DMS114 treated with DMSO at 0.1 percent for 48 hours (cell line): ENCODE measurements around the gene HASPIN.

Experiments
- DNase-seq: peaks from one replicate; lab custom pipeline; 2025; ENCODE audit not compliant: unreplicated experiment; lab: John Stamatoyannopoulos, UW

Gene HASPIN

GRCh38 chr17:3723556-3724377 lies at the start of gene HASPIN:
TSS of gene HASPIN (plus strand) at chr17:3723903. CDS start at chr17:3723936, 33 bp downstream.
- DNase-seq: peak; percentile 66

GRCh38 chr17:3675886-3676285 lies 47.8 kb upstream of the HASPIN start:
- DNase-seq: no peak

DNA sequence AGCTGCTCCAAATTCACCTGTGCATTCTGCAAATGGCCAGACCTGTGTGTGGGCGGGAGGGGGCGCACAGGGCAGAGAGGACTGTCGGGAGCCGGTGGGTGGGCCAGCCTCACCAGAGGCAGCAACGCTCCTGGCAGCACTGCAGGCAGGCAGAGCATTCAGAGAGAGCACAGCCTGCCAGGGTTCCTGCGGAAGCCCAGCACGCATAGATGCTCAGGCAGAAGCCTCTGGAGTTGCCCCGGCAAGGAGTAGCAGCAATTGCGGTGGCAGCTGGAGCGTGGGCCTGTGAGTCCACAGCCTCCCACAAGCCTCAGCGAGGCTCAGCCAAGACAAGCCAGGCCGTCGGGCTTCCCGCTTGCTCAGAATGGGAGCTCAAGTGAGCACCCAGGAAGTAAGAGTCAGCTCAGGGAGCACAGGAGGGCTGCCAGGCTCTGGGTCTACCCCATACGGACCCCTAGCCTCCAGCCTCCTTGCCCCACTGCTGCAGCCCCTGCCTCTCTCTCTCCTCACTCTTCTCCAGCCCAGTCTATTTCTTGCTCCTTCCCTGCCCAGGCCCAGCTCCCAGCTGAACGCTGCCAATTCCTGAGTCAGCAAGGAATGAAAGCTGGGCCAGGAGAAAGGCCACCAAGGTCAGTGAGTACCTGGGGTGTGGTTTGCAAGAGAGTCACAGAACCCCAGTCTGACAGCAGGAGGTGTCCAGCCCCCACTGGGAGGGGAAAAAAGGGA lies 45.4 kb upstream of the HASPIN start:
- DNase-seq: no peak

GRCh38 chr17:3678821-3679530 lies 44.7 kb upstream of the HASPIN start:
- no peak for DNase-seq

DNA sequence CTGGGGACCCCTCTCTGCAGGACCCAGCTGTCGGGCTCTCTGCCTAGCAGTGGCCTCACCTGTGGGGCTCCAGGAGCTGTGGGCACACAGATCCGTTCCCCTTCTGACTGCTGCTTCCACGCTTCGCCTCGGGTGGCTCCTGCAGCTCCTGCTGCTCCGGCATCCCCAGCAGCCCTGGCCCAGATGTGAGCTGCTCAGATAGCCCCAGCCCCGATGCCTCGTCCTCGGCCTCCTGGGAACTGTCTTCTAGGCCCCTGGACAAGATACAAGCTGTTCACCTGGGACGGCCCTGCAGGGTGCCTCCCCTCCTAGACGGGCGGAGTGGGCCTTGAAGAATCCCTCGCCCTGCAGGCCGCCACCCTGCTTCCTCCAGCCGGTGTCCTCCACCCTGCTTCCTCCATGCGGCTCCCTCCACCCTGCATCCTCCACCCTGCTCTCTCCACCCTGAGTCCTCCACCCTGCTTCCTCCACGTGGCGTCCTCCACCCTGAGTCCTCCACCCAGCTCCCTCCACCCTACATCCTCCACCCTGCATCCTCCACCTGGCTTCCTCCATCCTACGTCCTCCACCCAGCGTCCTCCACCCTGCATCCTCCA lies 44.1 kb upstream of the HASPIN start:
- DNase-seq: no peak

GRCh38 chr17:3681057-3681456 lies 42.6 kb upstream of the HASPIN start:
- no peak for DNase-seq

- no peak for DNase-seq
These were observed 42.1 kb upstream of the HASPIN start for GRCh38 chr17:3681565-3681964.

- DNase-seq: no peak
These were observed 41.7 kb upstream of the HASPIN start for GRCh38 chr17:3682033-3682432.

GRCh38 chr17:3683054-3683511 lies 40.6 kb upstream of the HASPIN start:
- DNase-seq: no peak

- no peak for DNase-seq
These were observed 38.5 kb upstream of the HASPIN start for GRCh38 chr17:3685174-3685573.

- no peak for DNase-seq
These were observed 35.6 kb upstream of the HASPIN start for GRCh38 chr17:3688027-3688553.

GRCh38 chr17:3688852-3689261 lies 34.8 kb upstream of the HASPIN start:
- DNase-seq: no peak

GRCh38 chr17:3689262-3690093 lies 34.2 kb upstream of the HASPIN start:
- no peak for DNase-seq

GRCh38 chr17:3690094-3690715 lies 33.5 kb upstream of the HASPIN start:
- DNase-seq: no peak

GRCh38 chr17:3691617-3692067 lies 32.1 kb upstream of the HASPIN start:
- no peak for DNase-seq

DNA sequence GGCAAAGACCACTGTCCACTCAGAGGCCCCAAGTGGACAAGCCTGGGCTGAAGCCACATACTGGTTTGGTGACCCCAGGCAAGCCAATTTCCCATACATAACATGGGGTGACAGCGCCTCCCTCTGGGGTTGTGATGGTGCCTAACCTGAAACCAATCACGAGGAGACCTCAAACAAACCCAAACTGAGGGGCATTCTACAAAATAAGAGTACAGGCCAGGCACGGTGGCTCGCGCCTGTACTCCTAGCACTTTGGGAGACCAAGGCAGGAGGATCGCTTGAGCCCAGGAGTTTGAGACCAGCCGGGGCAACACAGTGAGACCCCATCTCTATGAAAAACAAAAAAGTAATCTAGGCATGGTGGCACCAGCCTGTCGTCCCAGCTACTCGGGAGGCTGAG lies 31.4 kb upstream of the HASPIN start:
- no peak for DNase-seq

DNA sequence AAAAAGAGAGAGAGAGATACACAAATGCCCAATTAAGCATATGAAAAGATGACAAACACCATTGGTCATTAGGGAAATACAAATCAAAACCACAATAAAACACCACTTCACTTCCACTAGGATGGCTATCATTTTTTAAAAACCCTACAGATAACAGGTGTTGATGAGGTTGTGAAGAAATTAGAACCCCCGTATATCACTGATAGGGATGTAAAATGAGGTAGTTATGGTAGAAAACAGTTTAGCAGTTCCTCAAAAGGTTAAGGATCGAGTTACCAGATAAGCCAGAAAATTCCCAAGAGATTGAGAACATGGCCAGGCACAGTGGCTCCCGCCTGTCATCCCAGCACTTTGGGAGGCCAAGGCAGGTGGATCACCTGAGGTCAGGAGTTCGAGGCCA lies 30.6 kb upstream of the HASPIN start:
- no peak for DNase-seq

- DNase-seq: no peak
These were observed 29.9 kb upstream of the HASPIN start for GRCh38 chr17:3693829-3694231.

DNA sequence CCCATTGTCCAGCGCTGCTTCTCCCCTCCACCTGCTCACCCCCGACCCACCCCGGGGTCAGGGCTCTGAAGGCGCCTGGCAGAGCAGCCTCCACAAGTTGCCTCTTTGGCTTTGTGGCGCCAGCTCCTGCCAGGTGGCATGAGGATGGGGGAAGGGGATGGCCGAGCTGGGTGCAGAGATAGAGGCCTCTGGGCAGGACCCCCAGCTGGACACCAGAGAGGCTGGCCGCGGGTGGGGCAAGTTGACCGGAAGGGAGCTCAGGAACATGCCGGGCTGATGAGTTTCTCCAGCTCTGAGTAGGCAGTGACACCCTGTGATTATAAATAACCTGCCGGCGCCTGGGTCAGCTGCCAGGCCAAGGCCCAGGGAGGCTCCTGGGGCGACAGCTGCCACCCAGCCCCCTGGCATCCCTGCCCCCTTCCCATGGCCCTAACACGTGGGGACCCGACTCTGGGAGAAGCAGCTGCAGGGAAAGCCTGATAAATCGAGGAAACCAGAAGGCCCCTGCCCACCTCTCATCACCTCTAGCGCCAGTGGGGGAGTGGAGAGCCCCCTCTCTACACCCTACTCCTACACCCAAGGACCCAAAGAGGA lies 28.5 kb upstream of the HASPIN start:
- DNase-seq: no peak
